Stimulated activated CD4-positive, alpha-beta T cell treated with anti-CD3 and anti-CD28 coated beads, Interleukin-2, amount 100 ng/mL, for 24 hours (primary cell): ENCODE measurements around the gene ZMYND10.
A peak's percentile ranks its signal among the peaks of the same experiment; 100 is the strongest.

ENCODE experiments used
- DNase-seq, 2 donors: peaks; one replicate each; pipeline ENCODE4 v3.0.0-alpha.2; 2020

The ZMYND10 gene

GRCh38 chr3:50370594-50370993 lies 25.1 kb upstream of the ZMYND10 start:
- no peak for DNase-seq

GRCh38 chr3:50369012-50369670 lies 23.6 kb upstream of the ZMYND10 start:
- DNase-seq: no peak

- no peak for DNase-seq
Measured at GRCh38 chr3:50365842-50366220, 20.3 kb upstream of the ZMYND10 start.

DNA sequence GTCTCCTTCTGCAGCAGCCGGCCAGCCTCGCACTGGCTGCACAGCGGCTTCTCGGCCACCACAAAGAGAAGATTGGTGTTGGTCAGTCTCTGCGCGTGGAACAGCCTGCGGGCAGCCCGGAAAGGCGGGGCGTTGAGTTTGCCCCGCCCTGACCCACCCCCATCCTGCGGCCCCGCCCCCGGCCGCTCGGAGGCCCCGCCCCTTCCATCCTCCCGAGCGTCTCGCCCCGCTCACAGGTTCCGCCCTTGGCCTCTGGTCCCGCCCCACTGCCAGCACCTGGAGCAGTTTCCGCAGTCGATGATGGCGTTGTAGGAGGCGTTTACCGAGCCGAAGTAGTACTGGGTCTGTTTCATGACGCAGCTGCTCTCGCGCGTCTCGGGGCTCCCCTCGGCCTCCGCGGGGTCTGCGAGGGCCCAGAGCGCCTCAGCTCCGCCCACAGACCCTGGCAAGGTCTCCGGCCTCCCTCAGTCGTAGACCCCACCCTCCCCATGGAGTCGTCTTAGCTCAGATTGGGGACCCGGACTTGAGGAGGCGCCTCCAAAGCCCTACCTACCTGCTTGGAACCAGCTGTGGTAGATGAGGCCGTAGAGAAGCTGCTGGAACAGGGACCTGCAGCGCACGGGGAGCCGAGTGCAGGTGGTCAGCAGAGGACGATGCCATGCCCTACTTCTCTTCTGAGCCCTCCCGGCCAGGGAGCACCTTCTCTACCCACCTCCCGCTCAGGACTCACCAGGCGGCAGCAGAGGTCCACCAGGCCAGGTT lies 19.7 kb upstream of the ZMYND10 start:
- peak; percentile 95 to 96 for DNase-seq

DNA sequence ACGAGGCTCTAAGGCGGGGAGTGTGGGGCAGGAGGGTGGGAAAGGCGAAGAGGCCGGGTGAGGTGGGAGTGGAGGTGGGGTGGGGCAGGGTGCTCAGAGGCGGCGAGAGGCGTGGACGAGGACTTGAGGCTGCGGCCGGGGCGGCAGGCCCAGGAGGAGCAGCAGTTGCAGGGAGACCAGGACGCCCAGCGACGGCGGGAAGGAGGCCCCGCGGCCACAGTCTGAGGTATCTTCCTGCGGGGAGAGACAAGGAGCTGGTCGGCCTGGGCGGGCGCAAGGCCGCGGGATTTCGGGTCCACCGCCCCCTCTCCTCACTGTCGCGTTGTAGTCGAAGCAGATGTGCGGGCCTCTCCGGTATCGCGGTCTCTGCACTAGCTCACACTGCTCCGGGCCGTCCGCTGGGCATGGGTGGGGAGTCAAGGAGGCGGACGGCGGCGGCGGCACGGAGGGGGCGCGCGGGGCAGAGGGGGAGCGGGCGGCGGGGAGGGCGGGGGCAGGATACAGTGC lies 19.1 kb upstream of the ZMYND10 start:
- DNase-seq: no peak

DNA sequence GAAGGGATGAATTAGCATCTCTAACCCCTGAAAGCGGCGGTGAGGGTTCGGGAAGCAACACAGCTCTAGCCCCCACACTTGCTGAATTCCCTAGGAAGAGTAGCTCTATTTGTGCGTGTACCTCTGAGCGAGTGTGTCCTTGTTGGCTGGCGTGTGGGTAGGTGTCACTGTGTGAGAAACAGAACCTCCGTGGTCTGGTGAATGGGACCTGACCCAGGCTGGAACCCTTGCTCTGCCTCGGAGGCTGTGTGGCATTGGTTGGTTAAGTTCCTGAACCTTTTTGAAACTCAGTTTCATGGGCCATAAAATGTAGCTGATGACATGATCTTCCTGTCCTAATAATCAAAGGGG lies 14.2 kb upstream of the ZMYND10 start:
- DNase-seq: no peak

DNA sequence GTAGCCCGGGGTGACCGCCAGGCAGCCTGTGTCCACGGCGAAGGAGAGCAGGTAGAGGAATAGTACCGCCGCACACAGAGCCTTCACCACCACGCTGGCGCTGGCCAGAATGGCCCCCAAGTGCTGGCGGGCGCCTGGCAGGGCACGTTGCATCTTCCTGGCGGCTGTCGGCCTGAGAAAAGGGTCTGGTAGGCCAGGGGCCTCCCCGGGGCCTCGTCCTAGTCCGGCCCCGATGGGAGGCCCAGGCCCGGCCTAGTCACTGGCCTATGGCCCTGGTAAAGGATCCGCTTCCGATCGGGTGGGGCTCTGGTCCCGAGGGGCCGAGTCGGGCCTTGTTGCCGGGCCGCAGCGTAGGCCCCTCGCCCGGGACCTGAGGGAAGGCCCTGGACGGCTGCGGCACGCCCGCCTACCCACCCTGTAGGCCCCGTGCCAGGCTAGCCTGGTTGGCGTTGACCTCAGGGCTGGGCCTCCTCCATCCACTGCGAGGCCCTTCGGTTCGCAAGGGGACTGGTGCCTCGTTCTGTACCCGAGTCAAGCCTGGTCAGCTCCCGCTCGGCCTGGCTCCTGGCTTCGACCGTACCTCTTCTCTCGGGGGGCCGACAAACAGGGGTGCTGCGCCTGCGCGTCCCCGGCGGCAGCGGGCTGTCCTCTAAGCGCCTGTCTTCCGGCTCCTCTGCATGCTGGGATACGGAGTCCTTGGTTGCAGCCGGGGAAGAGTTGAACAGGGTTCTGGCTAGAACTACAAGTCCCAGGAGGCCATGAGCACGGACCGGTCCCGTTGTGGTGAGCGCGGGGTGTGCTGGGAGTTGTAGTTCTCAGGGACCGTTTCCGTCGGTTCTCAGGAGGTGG lies 13.6 kb upstream of the ZMYND10 start, which contains the start of gene TMEM115:
TSS of gene TMEM115 (minus strand) at position 611 of the 849 bp plus-strand sequence. CDS start at position 153, 458 bp downstream.
- DNase-seq: peak; percentile 93 to 95

GRCh38 chr3:50358355-50358910 lies 12.9 kb upstream of the ZMYND10 start:
- no peak for DNase-seq

DNA sequence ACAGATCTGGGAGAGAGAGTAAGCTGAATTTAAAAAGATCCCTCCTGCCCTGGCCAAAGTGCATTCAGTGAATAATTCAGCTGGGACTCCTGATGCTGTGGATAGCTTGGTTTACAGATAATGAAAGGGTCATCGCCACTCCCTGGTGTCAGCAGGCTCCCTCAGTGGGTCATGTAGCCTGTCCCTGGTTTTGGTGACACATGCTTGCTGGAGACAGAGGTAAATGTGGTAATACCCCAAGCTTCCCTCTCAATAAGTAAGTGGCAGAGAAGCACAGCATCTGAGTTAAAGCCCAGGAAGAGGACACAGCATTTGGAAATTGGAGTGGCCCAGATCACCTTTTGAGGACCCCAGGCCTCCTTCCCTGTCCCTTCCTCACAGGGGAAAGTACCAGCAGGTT lies 11.9 kb upstream of the ZMYND10 start:
- DNase-seq: no peak

GRCh38 chr3:50356553-50356952 lies 11.0 kb upstream of the ZMYND10 start:
- DNase-seq: no peak

GRCh38 chr3:50355829-50356552 lies 10.5 kb upstream of the ZMYND10 start:
- no peak for DNase-seq

DNA sequence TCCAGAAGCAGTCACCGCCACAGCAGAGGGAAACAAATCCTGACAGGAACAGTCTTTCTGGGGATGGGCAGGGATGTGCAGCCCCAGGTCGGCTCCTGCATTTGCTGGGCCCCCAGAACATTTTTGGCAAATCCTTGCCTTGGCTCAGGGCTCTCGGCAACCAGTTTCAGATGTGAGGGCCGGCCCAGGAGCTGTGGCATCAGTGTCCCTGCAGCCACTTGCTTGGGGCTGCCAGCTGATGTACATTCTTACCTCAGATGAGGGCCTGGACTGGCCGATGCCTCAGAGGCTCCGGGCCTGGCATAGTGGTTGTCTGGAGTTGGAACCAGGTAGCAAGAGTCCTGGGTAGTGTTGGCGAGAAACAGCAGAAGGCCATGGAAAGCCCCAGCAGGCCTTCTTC lies 9.3 kb upstream of the ZMYND10 start:
- DNase-seq: no peak

DNA sequence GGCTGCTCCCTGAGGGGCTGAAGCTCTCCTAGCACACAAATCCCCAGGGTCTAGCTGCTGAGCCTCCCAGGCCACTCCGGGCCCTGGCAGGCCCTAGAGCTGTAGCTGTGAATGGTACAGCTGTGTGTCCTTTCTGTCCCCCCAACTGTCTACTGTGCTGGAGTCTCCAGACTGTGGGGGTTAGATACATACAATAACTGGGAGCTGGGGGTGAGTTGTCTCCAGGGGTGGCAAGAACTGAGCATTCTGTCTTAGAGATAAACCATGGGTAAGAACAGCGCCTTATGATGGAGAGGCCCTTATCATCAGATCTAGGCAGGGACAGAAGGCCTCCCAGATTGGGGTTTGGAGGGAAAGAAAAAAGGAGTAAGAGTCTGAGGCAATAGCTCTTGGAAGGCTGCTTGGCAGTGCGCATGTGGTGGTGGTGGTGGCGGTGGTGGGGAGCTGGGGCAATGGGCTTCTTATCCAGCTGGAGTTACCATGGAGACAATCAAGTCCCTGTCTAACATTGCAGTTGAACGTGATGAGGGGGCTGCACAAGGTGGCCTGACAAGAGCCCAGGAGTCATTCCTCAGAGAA lies 8.7 kb upstream of the ZMYND10 start:
- no peak for DNase-seq

DNA sequence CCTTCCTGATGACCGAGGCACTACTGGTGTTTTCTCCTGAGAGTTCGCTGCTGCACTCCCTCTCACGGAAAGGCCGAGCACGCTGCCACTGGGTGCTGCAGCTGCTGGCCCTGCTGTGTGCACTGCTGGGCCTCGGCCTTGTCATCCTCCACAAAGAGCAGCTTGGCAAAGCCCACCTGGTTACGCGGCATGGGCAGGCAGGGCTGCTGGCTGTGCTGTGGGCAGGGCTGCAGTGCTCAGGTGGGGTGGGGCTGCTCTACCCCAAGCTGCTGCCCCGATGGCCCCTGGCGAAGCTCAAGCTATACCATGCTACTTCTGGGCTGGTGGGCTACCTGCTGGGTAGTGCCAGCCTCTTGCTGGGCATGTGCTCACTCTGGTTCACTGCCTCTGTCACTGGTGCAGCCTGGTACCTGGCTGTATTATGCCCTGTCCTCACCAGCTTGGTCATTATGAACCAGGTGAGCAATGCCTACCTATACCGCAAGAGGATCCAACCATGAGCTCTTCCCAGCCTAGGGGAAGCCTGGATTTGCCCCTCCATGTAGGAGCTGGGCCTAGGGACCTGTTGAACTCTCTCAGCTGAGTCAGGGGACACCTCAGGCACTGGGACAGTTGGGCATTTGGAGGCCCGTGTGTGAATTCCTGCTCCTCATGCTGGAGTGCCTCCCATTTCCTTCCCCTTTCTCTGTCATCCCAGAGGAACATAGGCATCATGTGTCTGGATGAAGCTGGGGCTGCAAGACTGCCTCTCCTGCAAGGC lies 7.9 kb upstream of the ZMYND10 start:
- no peak for DNase-seq

GRCh38 chr3:50352781-50353180 lies 7.2 kb upstream of the ZMYND10 start:
- no peak for DNase-seq

- no peak for DNase-seq
Measured at GRCh38 chr3:50351323-50351697, 5.8 kb upstream of the ZMYND10 start.

GRCh38 chr3:50350527-50351322 lies 5.2 kb upstream of the ZMYND10 start, which contains the start of the genes CYB561D2 and NPRL2:
CYB561D2 (plus strand) TSS chr3:50350862; CDS start chr3:50351434, 572 bp downstream.
NPRL2 (minus strand) TSS chr3:50350775; CDS start chr3:50350652, 123 bp downstream.
- peak; percentile 99 for DNase-seq

- DNase-seq: no peak
Measured at GRCh38 chr3:50350213-50350526, 4.6 kb upstream of the ZMYND10 start.

DNA sequence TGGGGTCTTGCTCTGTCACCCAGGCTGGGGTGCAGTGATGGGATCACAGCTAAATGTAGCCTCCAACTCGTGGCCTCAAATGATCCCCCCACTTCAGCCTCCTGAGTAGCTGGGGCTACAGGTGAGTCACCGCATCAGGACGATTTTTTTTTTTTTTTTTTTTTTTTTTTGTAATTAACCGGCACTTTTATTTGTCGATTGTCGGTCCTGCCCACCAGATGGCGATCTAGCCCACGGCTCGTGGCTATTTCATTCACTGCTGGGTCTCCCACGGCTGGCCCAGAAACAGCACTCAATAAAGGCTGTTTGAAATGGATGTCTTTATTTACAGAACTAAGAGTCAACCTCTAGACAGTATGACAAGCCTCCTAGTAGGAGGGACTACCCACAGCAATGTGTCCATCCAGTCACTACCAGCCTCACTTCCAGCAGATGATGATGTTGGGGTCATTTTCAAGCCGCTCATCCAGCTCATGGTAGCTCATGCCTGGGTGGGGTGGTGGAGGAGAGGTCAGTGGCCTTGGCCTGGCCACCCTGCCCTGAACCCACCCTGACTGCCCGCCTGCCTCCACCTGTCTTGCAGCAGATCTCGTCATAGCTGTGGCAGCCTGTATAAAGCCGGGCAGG lies 1.8 kb upstream of the ZMYND10 start:
- DNase-seq: peak; percentile 76 to 77

- DNase-seq: no peak
Measured at GRCh38 chr3:50345008-50345407, 524 bp downstream of the ZMYND10 start.
